ENCODE results near the gene CCDC6.

DNA sequence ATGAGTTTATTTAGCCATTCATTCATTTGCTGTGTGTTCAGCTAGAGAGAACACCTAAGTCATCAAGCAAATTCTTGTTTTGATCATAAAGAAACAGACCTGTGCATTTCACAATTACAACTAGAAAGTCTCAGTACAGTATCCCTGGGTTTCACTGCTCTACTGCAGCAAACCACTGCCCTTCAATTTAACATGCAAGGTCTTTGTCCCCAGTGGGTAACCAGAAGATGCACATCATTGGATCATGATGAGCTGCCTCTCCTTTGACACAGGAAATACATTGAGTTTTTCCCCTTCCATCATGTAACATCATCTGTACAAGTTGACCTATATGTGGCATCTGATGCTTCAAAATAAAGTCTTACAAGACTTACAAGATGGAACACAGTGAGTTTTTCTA, 82.6 kb downstream of the CCDC6 start:
- TF ChIP-seq POLR2AphosphoS5 (IDR thresholded peaks at IDR 0.05) = no peak
- TF ChIP-seq CTCF (IDR thresholded peaks at IDR 0.05) = no peak
